HG02798 (cell line): Measurements from ENCODE around the gene PPIP5K1.
A peak's percentile ranks its signal among the peaks of the same experiment; 100 is the strongest.

Experiments used
- ATAC-seq: cut with Tn5 transposase; IDR thresholded peaks from one replicate; pipeline ENCODE4 v1.9.1; 2021; ENCODE audit warnings: mild to moderate bottlenecking; ENCODE audit not compliant: unreplicated experiment, poor library complexity

Gene PPIP5K1

DNA sequence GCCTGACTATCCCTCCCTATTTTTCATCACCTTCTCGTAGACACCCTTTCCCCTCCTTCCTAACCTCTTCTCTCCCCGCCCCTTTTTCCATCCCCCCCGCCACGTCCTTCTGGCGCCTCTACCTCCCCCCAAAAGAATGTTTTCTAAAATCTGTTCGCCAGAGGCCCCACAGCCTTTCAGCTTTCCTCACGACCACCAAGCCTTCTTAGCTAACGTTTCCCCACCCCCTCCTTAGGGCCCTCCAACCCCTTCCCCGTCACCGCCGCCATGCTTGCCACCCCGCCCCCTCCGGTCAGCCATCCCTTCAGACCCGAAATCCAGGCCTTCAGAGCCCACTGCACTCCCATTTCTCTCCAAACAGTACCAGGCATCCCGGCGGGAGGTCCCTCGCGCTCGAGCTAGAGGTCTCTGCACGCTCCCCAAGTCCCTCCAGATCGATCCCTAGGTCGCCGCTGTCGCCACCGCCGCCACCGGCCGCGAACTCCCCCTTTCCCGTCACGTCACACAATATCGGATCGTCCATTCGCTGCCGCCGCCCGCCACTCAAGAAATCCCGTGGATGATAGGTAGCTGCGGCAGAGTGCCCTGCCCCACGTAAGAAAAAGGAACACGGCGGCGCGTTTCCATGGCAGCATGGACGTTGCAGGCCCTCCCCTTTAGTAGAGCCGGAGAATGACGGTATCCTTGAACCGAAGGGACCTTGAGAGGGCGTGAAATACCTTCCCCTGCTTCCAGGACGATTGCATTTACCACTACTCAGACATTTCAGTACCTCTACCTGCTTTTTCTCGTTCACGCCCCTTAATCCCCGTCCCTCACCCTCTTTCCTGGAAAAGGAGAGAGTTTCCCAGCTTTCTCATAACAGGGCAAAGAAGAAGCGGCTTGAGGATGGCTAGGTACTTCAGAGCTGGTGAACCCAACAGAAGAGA, 97.1 kb downstream of the PPIP5K1 start, which contains the start of gene TP53BP1:
TSS of gene TP53BP1 (minus strand) at position 484 of the 929 bp plus-strand sequence. CDS start at position 371, 113 bp downstream.
- ATAC-seq: peak; percentile 99

DNA sequence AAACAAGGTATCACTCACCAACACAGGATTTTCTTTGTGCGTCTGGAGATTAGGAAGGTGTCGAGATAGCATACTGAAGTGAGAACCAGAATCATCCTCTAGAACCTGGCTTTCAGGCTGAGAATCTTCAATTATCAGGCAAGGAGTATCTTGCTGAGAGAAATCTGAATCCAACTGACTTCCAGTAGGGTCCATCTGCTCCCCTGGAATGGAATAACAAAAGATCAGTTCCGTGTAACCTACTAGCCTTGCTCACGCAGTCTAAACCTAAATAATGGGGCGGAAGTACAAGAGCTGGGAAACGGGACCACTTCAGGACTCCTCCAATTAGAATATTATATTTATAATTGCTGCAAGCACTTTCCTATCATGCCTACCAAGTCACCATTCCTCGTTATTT, 97.7 kb downstream of the PPIP5K1 start:
- ATAC-seq: no peak

DNA sequence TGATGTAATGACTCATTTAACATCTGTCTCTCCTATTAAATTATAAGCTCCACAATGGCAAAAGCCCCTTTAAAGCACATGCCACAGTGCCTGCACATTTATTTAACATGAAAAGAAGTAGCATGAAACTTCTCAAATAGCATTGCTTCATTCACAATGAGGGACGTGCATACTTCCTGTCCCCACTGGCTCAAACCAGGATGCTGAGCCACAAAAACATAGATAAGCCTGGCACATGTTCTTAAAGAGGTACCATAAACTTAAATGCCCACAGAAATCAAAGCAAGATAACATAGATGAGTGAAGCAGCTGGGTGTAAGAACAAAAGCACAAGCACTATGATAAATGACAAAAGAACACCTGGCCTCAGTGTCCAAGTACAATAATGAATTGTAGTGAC, 100.8 kb downstream of the PPIP5K1 start:
- no peak for ATAC-seq

DNA sequence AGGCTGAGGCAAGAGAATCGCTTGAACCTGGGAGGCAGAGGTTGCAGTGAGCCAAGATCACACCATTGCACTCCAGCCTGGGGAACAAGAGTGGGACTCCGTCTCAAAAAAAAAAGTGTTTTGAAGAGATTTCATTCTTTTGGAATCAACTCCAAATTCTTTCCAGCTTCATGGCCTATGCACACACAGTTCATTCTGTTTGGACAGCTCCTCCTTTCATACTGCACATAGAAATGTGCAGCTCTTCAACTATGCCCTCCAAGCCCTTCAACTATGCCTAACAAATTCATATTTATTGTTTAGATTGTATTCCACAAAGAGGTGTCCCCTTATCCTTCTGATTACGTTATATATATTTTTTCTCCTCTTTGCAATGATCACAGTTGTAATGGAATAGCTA, 101.2 kb downstream of the PPIP5K1 start:
- no peak for ATAC-seq

DNA sequence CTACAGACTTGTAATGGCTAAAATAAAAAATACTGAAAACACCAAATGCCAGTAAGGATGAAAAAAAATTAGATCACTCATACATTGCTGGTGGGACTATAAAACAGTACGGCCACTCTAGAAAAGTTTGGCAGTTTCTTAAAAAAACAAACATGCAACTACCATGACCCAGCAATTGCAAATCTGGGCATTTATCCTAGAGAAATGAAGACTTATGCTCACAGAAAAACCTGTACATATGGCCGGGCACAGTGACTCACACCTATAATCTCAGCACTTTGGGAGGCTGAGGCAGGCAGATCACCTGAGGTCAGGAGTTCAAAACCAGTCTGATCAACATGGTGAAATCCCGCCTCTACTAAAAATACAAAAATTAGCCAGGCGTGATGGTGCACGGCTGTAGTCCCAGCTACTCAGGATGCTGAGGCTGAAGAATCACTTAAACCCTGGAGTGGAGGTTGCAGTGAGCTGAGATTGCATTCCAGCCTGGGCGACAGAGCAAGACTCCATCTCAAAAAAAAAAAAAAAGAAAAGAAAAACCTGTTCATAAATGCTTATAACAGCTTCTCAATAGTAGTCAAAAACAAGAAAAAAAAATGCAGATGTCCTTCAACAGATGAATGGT, 102.6 kb downstream of the PPIP5K1 start:
- ATAC-seq: no peak

DNA sequence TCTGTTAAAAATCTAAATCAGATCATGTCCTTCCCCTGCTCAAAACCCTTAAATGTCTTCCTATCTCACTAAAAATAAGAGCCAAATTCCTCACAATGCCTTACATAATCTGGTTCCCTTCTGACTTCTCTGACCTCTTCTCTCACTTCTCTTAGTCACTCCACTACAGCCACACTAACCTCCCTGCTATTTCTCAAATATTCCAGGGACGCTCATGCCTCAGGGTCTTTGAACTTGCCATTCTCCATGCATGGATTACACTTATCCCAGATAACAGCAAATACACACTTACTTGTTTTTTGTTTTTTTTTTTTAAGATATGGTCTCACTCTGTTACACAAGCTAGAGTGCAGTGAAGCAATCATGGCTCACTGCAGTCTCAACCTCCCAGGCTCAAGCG, 105.6 kb downstream of the PPIP5K1 start:
- no peak for ATAC-seq
